ENCODE results near the gene HHAT.
A peak's percentile ranks its signal among the peaks of the same experiment; 100 is the strongest.

The HHAT gene

GRCh38 chr1:210608767-210609166, 280.1 kb downstream of the HHAT start:
- DNase-seq = no peak

- no peak for DNase-seq
Observed at GRCh38 chr1:210616356-210616755, 287.7 kb downstream of the HHAT start.

- DNase-seq = peak; percentile 11 to 17
Observed at GRCh38 chr1:210617293-210617692, 288.6 kb downstream of the HHAT start.

- no peak for DNase-seq
Observed at GRCh38 chr1:210618369-210618768, 289.7 kb downstream of the HHAT start.

GRCh38 chr1:210620867-210621488, 292.3 kb downstream of the HHAT start:
- DNase-seq = no peak

GRCh38 chr1:210621712-210622111, 293.0 kb downstream of the HHAT start:
- no peak for DNase-seq

- DNase-seq = no peak
Observed at GRCh38 chr1:210624722-210625121, 296.0 kb downstream of the HHAT start.

- no peak for DNase-seq
Observed at GRCh38 chr1:210625715-210626114, 297.0 kb downstream of the HHAT start.

GRCh38 chr1:210626341-210626740, 297.6 kb downstream of the HHAT start:
- no peak for DNase-seq

GRCh38 chr1:210627755-210628154, 299.1 kb downstream of the HHAT start:
- no peak for DNase-seq

GRCh38 chr1:210629276-210629675, 300.6 kb downstream of the HHAT start:
- no peak for DNase-seq

GRCh38 chr1:210631399-210631798, 302.7 kb downstream of the HHAT start:
- peak in 1 of 2 donors; percentile 11 for DNase-seq

- no peak for DNase-seq
Observed at GRCh38 chr1:210633140-210633539, 304.4 kb downstream of the HHAT start.

- no peak for DNase-seq
Observed at GRCh38 chr1:210633636-210634035, 304.9 kb downstream of the HHAT start.

GRCh38 chr1:210635108-210635507, 306.4 kb downstream of the HHAT start:
- no peak for DNase-seq

- DNase-seq = no peak
Observed at GRCh38 chr1:210641582-210641981, 312.9 kb downstream of the HHAT start.

- no peak for DNase-seq
Observed at GRCh38 chr1:210645582-210646257, 317.0 kb downstream of the HHAT start.

- DNase-seq = no peak
Observed at GRCh38 chr1:210646258-210646616, 317.5 kb downstream of the HHAT start.

- no peak for DNase-seq
Observed at GRCh38 chr1:210647406-210648333, 319.0 kb downstream of the HHAT start.

GRCh38 chr1:210648588-210649269, 320.0 kb downstream of the HHAT start:
- no peak for DNase-seq

- no peak for DNase-seq
Observed at GRCh38 chr1:210650403-210650802, 321.7 kb downstream of the HHAT start.

- no peak for DNase-seq
Observed at GRCh38 chr1:210652329-210652954, 323.7 kb downstream of the HHAT start.

GRCh38 chr1:210653771-210654170, 325.1 kb downstream of the HHAT start:
- no peak for DNase-seq

Data from inflammatory macrophage treated with lipopolysaccharide for 1 hour (primary cell).